GM21360 (cell line): ENCODE data around the gene TSHR.
"Not testable (repeated sequence)": the region's sequence is repeated elsewhere in the genome, so short reads cannot be mapped to it uniquely, and the experiment has no call there.

ENCODE experiments used
- ATAC-seq: cut with Tn5 transposase; IDR thresholded peaks from one replicate; pipeline ENCODE4 v1.9.1; 2021; ENCODE audit warnings: mild to moderate bottlenecking, moderate library complexity; ENCODE audit not compliant: unreplicated experiment

TSHR gene

GRCh38 chr14:80955416-80955941 lies at the start of gene TSHR:
Gene TSHR, plus strand, starts transcription at chr14:80955621. Its CDS starts 60 bp downstream, at chr14:80955681.
- ATAC-seq: no peak

GRCh38 chr14:80906336-80906735 lies 49.1 kb upstream of the TSHR start:
- ATAC-seq: no peak

- no peak for ATAC-seq
Observed at GRCh38 chr14:80906946-80907345, 48.5 kb upstream of the TSHR start.

- ATAC-seq: not testable (repeated sequence)
Observed at GRCh38 chr14:80912013-80912412, 43.4 kb upstream of the TSHR start.

- ATAC-seq: no peak
Observed at GRCh38 chr14:80919622-80920021, 35.8 kb upstream of the TSHR start.

- no peak for ATAC-seq
Observed at GRCh38 chr14:80923368-80923767, 32.1 kb upstream of the TSHR start.

- ATAC-seq: no peak
Observed at GRCh38 chr14:80924365-80925103, 30.9 kb upstream of the TSHR start.

GRCh38 chr14:80926397-80927082 lies 28.9 kb upstream of the TSHR start:
- ATAC-seq: no peak

- no peak for ATAC-seq
Observed at GRCh38 chr14:80927083-80927989, 28.1 kb upstream of the TSHR start.

GRCh38 chr14:80930095-80930494 lies 25.3 kb upstream of the TSHR start:
- peak; percentile 31 for ATAC-seq

GRCh38 chr14:80930836-80931389 lies 24.5 kb upstream of the TSHR start:
- peak; percentile 97 for ATAC-seq

- no peak for ATAC-seq
Observed at GRCh38 chr14:80933282-80933681, 22.1 kb upstream of the TSHR start.

- no peak for ATAC-seq
Observed at GRCh38 chr14:80933686-80934085, 21.7 kb upstream of the TSHR start.

- no peak for ATAC-seq
Observed at GRCh38 chr14:80940146-80940545, 15.3 kb upstream of the TSHR start.

- peak; percentile 98 for ATAC-seq
Observed at GRCh38 chr14:80941241-80942185, 13.9 kb upstream of the TSHR start, which contains the start of gene CEP128. Gene CEP128, minus strand, starts transcription at chr14:80941738.

- ATAC-seq: no peak
Observed at GRCh38 chr14:80942191-80942600, 13.2 kb upstream of the TSHR start.

- no peak for ATAC-seq
Observed at GRCh38 chr14:80944861-80945617, 10.4 kb upstream of the TSHR start.

- ATAC-seq: no peak
Observed at GRCh38 chr14:80946187-80946586, 9.2 kb upstream of the TSHR start.

- ATAC-seq: no peak
Observed at GRCh38 chr14:80946797-80947196, 8.6 kb upstream of the TSHR start.
